ENCODE results near the gene ZFYVE19.

DNA sequence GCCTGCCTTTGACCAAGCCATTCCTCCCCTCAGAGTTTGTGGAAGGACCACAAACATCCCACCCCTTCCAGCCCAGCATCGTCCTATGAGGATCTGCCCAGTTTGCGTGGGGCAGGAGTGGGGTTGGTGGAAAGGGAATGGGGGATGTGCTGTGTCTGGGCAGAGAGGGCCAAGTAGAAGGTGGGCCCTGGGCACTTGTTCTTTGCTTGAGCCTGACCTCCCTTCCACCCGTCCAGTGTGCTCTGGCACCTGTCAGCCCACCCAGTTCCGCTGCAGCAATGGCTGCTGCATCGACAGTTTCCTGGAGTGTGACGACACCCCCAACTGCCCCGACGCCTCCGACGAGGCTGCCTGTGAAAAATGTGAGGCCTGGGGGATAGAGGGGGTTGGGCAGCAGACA lies 47.3 kb downstream of the ZFYVE19 start:
- TF ChIP-seq, protein P1, sequence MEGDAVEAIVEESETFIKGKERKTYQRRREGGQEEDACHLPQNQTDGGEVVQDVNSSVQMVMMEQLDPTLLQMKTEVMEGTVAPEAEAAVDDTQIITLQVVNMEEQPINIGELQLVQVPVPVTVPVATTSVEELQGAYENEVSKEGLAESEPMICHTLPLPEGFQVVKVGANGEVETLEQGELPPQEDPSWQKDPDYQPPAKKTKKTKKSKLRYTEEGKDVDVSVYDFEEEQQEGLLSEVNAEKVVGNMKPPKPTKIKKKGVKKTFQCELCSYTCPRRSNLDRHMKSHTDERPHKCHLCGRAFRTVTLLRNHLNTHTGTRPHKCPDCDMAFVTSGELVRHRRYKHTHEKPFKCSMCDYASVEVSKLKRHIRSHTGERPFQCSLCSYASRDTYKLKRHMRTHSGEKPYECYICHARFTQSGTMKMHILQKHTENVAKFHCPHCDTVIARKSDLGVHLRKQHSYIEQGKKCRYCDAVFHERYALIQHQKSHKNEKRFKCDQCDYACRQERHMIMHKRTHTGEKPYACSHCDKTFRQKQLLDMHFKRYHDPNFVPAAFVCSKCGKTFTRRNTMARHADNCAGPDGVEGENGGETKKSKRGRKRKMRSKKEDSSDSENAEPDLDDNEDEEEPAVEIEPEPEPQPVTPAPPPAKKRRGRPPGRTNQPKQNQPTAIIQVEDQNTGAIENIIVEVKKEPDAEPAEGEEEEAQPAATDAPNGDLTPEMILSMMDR (IDR thresholded peaks at IDR 0.05), result no peak
- no peak for TF ChIP-seq POLR2A (IDR thresholded peaks at IDR 0.05)
